Uterus (tissue), 2 donors: Measurements from ENCODE around the gene MAP2K4.

Source experiments
- CTCF ChIP-seq, 4 experiments: fragments of 200-600 bp in 2 of 4; fragments of 450-650 bp in 2 of 4; sonication (generic) in 2 of 4; IDR thresholded peaks; one replicate each; pipeline ENCODE4 v1.5.1; 2016 to 2019; ENCODE audit warnings: antibody characterized with exemption in 4 of 4, mild to moderate bottlenecking in 2 of 4, moderate library complexity in 1 of 4
- POLR2A ChIP-seq, 2 donors: fragments of 450-650 bp; IDR thresholded peaks; one replicate each; pipeline ENCODE4 v1.6.1; 2016; ENCODE audit warnings: antibody characterized with exemption in 2 of 2, mild to moderate bottlenecking in 1 of 2, moderate library complexity in 1 of 2

- TF ChIP-seq POLR2A (IDR thresholded peaks at IDR 0.05) (no peak), CTCF (IDR thresholded peaks at IDR 0.05) (no peak)
Measured at GRCh38 chr17:12085076-12085949, 64.6 kb downstream of the MAP2K4 start.
